Body of pancreas (tissue), 4 donors: ENCODE results near the gene NDEL1. TPM values are rescaled to one million over a fixed set of nuclear protein-coding genes. Genes with fewer than 3 reads are reported as not detected.

Source experiments
- ATAC-seq: fragments of 150-250 bp; one replicate; pipeline ENCODE4 v1.9.1; 2016
- DNase-seq, 4 donors: peaks; one replicate each; pipeline ENCODE4 v3.0.0-alpha.2; 2019
- H3K27ac ChIP-seq, 4 donors: fragments of 200-600 bp; sonication (generic); 1 replicate in 3 of 4; 2 replicates in 1 of 4; pipeline versions ENCODE4 v1.5.1 to v1.6.1; 2016 to 2019; ENCODE audit warnings: mild to moderate bottlenecking in 1 of 4, mixed read lengths in 1 of 4, moderate library complexity in 1 of 4
- H3K27me3 ChIP-seq, 2 donors: fragments of 200-600 bp; sonication (generic); one replicate each; pipeline ENCODE4 v1.6.0; 2016; ENCODE audit warnings: mild to moderate bottlenecking in 1 of 2
- H3K36me3 ChIP-seq, 2 donors: fragments of 200-600 bp; sonication (generic); replicated peaks in 1 of 2; 2 replicates each; pipeline ENCODE4 v1.5.1; 2016; ENCODE audit warnings: low read depth in 2 of 2; ENCODE audit not compliant: insufficient read depth in 1 of 2
- H3K4me1 ChIP-seq: fragments of 200-600 bp; sonication (generic); one replicate; pipeline ENCODE4 v1.6.0; 2016
- H3K4me3 ChIP-seq, 2 donors: fragments of 200-600 bp; sonication (generic); 1 replicate in 1 of 2; 2 replicates in 1 of 2; pipeline ENCODE4 v1.5.1; 2016 to 2019
- H3K9me3 ChIP-seq, 3 donors: fragments of 200-600 bp; sonication (generic); 1 replicate in 2 of 3; 2 replicates in 1 of 3; pipeline ENCODE4 v1.5.1; 2016
- POLR2A ChIP-seq, 3 donors: fragments of 450-650 bp; IDR thresholded peaks; one replicate each; pipeline ENCODE4 v1.6.1; 2016; ENCODE audit warnings: antibody characterized with exemption in 3 of 3, mild to moderate bottlenecking in 2 of 3
- WGBS, 2 donors: methylation state at CpG; one replicate each; pipeline ENCODE4 v1.1.5; 2017; 5-methylcytosine and 5-hydroxymethylcytosine counted together
- intact Hi-C: fragments of 100-400 bp; cut with DNase I; formaldehyde crosslinking; loops from one replicate; pipeline ENCODE4 v1.15.1; 2023
- total RNA-seq, 2 donors: library from RNA; depleted of rRNA; stranded (reverse); fragments of >200 nt; gene quantifications; one replicate each; pipeline ENCODE4 v1.1.0, GENCODE V29; 2016
- TF ChIP-seq, protein P1 (sequence below), 7 experiments: fragments of 450-650 bp in 4 of 7; fragments of 200-600 bp in 3 of 7; sonication (generic) in 3 of 7; IDR thresholded peaks; one replicate each; pipeline ENCODE4 v1.5.1; 2016 to 2019; ENCODE audit warnings: antibody characterized with exemption in 7 of 7

The NDEL1 gene
- total RNA-seq, 2 donors from 2014 or later, result 26.2 to 39.6 TPM

DNA sequence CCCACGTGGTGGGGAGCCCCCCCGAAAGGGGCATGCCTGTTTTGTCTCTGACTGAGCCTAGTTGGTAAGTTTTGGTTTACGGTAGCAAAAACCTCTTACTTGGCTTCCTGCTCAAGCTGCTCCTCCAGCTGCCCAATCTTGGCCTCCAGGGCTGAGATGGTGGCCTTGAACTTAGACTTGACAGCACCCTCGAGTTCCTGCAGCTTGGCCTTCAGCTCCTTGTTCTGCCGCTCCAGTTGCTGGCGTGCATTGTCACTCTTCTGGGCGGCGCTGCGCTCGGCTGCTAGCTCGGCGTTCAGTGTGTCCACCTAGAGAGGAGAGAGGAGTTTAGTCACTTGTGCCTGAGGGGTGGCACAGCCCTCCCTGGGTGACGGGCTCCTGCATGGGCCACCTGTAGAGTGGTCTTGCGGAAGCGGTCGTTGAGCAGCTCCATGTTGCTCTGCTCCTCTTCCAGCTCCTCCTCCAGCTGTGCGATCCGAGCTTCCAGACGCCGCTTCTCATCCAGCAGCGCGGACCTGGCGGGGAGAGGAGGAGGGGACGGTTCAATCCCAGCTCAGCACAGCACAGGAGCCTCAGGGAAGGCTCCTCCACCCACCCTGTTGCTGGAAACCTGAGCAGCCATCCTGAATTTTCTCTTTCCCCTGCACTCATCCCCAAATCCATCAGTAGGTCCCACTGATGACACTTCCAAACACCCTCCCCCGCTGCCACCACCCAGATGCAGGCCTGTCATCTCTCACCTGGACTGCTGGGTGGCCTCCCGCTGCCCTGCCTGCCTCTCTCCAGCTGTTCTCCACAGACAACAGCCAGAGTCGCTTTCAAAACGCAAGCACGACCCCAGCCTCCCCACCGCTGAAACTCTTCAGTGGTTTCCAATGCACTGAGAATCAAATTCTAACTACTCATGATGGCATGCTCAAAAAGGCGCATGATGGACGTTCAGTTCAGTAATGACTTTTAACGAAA, 44.6 kb downstream of the NDEL1 start:
- ATAC-seq, result no peak
- intact Hi-C loops, result no loop called here
- Histone ChIP-seq H3K9me3 (no peaks in the 10 kb centered on the region), H3K4me1 (no peaks in the 10 kb centered on the region), H3K27me3 (no peaks in the 10 kb centered on the region), H3K4me3 (no peak overlapping the region), H3K27ac (no peak overlapping the region), H3K36me3 (peaks cover 5 to 12% of the 10 kb centered on the region in 2 donors)
- 89% methylated on average over 28 to 33 of the region's 33 CpGs for WGBS, 2 donors
- DNase-seq, result no peak
- TF ChIP-seq, protein P1, sequence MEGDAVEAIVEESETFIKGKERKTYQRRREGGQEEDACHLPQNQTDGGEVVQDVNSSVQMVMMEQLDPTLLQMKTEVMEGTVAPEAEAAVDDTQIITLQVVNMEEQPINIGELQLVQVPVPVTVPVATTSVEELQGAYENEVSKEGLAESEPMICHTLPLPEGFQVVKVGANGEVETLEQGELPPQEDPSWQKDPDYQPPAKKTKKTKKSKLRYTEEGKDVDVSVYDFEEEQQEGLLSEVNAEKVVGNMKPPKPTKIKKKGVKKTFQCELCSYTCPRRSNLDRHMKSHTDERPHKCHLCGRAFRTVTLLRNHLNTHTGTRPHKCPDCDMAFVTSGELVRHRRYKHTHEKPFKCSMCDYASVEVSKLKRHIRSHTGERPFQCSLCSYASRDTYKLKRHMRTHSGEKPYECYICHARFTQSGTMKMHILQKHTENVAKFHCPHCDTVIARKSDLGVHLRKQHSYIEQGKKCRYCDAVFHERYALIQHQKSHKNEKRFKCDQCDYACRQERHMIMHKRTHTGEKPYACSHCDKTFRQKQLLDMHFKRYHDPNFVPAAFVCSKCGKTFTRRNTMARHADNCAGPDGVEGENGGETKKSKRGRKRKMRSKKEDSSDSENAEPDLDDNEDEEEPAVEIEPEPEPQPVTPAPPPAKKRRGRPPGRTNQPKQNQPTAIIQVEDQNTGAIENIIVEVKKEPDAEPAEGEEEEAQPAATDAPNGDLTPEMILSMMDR (IDR thresholded peaks at IDR 0.05), result no peak
- no peak for TF ChIP-seq POLR2A (IDR thresholded peaks at IDR 0.05)

DNA sequence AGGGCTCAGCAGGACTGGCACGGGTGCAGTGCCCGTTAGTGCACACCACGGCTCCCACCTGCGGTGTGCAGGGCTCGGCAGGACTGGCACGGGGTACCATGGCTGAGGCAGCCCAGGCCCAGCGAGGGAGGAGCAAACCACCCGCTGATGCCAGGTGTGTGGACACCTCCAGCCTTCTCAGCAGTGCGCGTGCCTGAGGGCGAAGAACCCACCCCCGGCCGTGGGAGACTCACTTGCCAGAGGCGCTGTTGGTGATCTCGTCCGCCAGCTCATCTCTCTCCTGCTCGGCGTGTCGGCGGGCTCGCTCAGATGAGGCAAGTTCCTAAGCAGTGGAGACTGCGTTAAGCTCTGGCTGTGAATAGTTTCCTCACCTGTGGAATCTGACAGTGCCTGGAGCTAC, 45.4 kb downstream of the NDEL1 start:
- WGBS, 2 donors, result 80 to 92% methylated on average over 1 to 21 of the region's 22 CpGs
- Histone ChIP-seq H3K36me3 (peaks cover 0 to 11% of the 10 kb centered on the region in 2 donors), H3K4me3 (no peak overlapping the region), H3K27me3 (no peaks in the 10 kb centered on the region), H3K9me3 (no peaks in the 10 kb centered on the region), H3K27ac (no peak overlapping the region), H3K4me1 (no peaks in the 10 kb centered on the region)
- TF ChIP-seq, protein P1 (IDR thresholded peaks at IDR 0.05), result no peak
- no peak for TF ChIP-seq POLR2A (IDR thresholded peaks at IDR 0.05)
- ATAC-seq (no peak), DNase-seq (no peak)
- intact Hi-C loops, result no loop called here

DNA sequence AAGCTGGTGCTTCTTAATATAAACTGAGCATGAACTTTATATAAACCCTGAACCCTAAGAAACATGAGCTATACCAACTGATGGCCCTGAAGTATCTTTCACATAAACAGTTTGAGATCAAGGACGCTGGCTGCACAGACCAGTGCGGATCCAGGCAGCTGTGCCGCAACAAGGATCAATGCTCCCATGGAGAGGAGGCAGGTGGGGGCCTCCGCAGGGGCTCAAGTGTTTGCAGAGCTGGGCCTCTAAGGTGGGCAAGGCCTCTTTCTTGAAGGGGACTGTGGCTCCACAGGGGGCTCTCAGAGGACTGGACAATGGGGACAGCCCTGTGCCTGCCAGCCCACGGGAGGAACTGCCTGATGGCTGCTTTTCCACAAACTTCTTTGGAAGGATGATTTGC, 46.0 kb downstream of the NDEL1 start:
- H3K27me3 ChIP-seq, result no peaks in the 10 kb centered on the region
- H3K9me3 ChIP-seq, result no peaks in the 10 kb centered on the region
- WGBS, 2 donors, result 85 to 94% methylated on average over 2 to 5 of the region's 5 CpGs
- no peak overlapping the region for H3K4me3 ChIP-seq
- ATAC-seq, result no peak
- TF ChIP-seq, protein P1 (IDR thresholded peaks at IDR 0.05), result no peak
- TF ChIP-seq POLR2A (IDR thresholded peaks at IDR 0.05), result no peak
- no peaks in the 10 kb centered on the region for H3K4me1 ChIP-seq
- intact Hi-C loops, result no loop called here
- H3K27ac ChIP-seq, result no peak overlapping the region
- H3K36me3 ChIP-seq, result peaks cover 0 to 11% of the 10 kb centered on the region in 2 donors
- no peak for DNase-seq

DNA sequence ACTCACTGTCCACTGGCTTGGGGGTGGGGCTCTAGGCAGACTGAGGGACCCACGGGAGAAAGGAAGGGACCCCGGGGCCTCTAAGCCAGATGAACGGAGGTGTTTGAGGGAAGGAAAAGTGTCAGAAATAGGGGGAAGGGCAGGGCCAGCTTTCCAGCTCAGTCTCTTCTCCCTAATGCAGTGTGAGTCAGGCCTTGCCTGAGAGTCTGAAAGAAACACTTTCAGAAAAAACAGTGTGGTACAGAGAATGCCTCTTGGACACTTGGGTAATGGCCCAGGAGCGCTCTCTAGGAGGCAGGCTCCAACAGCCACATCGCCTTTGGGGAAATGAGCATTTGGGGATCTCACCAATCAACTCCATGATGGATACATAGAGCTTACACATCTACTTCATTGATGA, 46.9 kb downstream of the NDEL1 start:
- no peak for TF ChIP-seq POLR2A (IDR thresholded peaks at IDR 0.05)
- TF ChIP-seq, protein P1 (IDR thresholded peaks at IDR 0.05), result no peak
- H3K27ac ChIP-seq, result no peak overlapping the region
- no peaks in the 10 kb centered on the region for H3K27me3 ChIP-seq
- DNase-seq (no peak), ATAC-seq (no peak)
- H3K4me3 ChIP-seq, result no peak overlapping the region
- peaks cover 0 to 12% of the 10 kb centered on the region in 2 donors for H3K36me3 ChIP-seq
- intact Hi-C loops, result no loop called here
- H3K4me1 ChIP-seq, result no peaks in the 10 kb centered on the region
- WGBS, 2 donors, result 90% methylated on average over 5 of the region's 5 CpGs
- H3K9me3 ChIP-seq, result no peaks in the 10 kb centered on the region
